Raji (cell line): ENCODE results near the gene GPC6.

Experiments
- POLR2A ChIP-seq: IDR thresholded peaks from 2 replicates; pipeline ENCODE4 v1.6.1; 2011; ENCODE audit warnings: low read depth, low read length, control low read depth; ENCODE audit not compliant: insufficient read depth

Gene GPC6

DNA sequence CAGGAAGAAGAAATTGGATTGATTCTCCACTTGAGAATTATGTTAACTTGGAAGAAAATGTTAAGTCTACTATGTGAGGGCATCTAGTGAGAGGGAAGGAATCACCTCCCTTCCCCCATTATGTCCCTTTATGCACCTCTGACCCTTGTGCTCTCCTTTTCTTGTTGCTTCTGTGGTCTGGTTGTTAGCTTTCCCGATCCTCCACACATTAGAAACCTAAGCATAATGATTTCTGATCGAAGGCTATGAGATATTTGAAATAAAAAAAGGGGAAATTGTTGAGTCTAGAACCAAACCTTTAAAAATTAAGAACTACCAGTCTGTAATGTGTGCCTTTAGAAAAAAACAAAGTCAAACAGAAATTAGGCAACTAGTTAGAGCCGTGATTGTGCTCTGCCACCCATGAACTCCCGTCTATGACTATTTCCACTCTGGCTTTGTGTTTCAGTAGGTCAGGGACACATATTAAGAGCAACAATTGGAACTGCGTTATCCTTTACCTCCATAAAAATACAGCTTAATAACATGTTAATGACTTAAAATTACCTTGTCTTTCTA is 463 bp upstream of the GPC6 start:
- TF ChIP-seq POLR2A: no peak

DNA sequence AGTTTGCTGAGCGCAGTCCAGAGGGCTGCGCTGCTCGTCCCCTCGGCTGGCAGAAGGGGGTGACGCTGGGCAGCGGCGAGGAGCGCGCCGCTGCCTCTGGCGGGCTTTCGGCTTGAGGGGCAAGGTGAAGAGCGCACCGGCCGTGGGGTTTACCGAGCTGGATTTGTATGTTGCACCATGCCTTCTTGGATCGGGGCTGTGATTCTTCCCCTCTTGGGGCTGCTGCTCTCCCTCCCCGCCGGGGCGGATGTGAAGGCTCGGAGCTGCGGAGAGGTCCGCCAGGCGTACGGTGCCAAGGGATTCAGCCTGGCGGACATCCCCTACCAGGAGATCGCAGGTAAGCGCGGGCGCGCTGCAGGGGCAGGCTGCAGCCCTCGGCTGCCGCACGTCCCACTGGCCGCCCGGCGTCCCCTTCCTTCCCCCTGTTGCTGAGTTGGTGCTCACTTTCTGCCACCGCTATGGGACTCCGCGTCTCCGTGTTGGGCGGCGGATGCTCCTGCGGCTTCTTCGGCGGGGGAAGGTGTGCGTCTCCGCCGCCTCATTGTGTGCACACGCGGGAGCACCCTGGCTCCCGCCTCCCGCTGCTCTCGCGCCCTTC is 772 bp downstream of the GPC6 start:
- TF ChIP-seq POLR2A: no peak

DNA sequence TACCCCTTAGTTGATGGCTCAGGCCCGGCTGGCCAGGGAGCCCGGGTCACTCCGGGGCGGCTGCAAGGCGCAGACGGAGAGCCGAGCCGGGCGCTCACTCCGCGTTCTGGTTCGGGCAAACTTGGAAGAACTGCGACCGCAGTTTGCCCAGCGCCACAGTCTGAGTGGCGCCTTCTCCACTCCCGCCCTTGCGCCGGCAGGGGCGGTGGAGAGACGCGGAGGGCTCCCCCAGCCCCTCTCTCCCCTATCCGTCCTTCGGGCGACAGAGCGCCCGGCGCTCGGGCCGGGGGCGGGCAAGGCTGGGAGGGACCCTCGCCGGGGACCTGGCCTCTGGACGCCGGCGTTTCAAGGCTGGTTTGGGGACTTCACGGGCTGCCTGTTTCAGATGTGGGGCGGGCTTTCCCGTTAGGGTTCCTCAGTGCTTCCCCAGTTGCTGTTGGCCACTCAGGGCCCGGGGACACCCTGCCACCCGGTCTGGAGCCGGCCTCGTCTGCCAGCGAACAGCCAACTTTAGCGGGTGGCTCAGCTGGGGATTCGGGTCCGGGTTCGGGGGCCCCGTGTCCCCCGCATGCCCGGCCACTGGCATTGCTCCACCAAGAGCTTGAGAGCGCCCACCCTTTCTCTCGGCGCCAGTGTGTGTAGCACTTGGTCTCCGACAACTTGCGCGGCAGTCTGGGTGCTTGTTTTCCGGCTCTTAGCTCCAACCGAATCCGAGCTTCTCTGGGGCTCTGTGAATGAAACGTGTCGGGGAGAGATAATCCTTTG is 1.5 kb downstream of the GPC6 start:
- no peak for TF ChIP-seq POLR2A

DNA sequence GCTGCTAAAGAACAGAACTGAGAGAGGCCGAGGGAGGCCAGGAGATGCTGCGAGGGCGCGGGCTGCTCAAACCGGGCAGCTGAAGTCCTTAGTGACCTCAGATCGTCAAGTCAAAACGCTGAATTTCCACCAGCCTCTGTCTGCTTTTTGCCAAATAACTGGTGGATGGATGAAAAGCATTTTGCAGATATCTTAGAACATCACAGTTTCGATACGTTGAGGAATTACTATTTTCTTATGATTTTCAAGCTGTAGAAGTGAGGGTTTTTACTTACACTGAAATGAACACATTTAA is 2.0 kb downstream of the GPC6 start:
- TF ChIP-seq POLR2A: no peak

DNA sequence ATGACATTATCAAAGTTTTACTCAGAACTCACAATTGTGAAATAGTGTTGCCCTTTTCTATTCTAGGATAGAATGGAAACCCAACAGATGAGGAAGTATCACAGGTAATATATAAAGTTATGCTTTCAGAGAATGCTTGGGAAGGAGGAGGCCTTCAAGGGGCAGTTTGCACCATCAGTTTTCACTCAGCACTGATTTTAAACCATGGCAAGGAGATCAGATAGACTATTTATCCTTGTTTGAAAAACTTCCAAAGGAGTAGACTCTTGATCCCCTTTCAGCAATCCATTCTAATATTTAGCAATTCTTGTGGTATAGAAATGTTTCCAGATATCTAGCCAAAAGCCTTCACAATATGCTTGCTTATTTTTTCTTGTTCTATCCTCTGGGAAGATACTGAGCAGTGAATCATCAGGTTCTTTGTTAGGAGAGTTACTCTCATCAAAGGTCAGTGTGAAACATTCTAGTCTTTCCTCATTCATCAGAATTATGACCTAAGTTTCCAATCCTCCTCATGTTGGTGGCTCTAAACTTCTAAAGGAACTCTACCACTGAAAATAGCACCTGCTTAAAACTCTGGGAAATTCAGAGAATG is 3.8 kb downstream of the GPC6 start:
- no peak for TF ChIP-seq POLR2A

DNA sequence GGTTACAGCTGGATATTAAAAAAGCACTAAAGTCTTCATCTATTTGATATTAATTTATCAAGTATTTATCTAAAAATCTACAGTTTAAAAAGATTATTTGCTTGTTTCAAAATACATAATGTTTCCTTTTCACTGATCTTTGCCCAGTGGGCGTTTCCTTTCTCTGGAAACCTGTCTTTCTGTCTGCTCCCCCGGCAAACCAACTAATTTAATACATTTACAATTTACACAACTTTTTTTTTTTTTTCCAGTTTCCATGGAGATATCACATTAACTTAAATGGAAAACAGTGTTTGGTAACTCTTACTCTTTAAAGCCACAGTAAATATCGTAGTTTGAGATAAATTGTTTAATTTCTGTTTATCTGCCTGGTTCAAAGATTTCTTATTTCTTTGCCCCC is 5.3 kb downstream of the GPC6 start:
- TF ChIP-seq POLR2A: no peak

DNA sequence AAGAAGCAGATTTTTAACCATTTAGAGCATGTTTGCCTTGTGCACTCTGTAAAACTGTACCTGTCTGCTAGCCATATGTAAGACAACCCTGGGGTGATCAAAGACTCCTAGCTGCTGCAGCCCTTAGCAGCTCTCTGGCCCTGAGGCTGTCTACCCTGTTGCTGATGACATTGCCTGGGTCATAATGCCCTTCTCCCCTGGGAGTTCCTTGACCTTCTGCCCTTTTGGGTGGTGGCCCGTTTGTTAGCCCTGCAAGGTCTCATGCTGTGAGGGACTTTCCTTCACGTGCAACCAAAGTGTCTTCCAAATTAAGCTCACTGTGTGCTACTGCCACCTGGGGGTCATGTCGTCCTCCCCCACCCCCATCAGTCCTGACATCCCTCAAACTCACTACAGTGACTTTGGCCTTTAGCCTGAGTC is 7.4 kb downstream of the GPC6 start:
- no peak for TF ChIP-seq POLR2A

DNA sequence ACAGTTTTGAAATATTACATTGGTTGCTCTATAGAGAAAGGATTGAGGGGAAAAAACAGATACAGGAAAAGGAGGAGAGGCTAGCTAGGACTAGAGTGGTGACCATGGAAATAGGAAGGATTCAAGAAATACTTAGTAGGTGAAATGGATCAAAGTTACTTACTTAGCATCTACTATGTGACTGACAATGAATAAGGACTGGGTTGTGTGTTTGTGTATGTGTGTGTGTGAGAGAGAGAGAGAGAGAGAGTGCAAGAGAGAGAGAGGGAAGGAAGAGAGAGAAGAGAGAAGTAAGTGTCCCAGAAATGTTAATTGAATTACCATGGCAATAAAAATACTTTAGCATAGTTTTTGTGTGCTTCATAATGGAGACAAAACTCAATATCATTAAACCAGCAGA is 7.9 kb downstream of the GPC6 start:
- TF ChIP-seq POLR2A: no peak

DNA sequence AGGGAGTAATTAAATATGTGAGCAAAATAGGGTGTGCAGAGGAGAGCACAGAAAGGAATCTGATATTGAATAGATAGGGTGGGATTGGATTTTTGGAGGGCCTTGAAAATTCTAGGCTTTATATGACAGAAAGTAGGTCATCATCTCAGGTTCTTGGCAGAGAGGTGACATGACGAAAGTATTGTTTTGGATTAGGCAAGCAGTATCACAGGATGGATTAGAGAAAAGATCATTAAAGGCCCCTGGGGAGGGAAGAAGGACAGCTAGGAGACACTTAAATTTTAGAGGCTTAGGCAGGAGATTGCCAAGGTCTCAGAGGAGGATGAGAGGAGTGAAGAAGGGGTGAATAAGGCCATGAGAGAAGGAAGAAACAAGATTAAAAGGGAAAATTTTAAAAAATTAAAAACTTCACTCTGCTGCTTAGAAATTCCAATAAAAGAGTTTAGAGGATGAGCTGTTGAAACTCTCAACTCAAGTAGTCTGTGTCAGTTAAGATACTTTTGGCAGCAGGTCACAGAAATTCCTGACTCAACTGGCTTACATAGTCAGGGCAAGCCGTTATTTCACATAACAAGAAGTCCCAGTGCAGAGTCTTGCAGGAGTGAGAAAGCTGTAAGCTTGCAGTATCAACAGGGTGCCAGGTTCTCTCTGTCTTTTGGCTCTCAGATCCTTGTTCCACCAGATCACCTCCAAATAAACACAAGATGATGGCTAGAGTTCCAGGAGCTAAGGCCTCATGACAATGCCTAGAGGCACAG is 8.8 kb downstream of the GPC6 start:
- TF ChIP-seq POLR2A: no peak

DNA sequence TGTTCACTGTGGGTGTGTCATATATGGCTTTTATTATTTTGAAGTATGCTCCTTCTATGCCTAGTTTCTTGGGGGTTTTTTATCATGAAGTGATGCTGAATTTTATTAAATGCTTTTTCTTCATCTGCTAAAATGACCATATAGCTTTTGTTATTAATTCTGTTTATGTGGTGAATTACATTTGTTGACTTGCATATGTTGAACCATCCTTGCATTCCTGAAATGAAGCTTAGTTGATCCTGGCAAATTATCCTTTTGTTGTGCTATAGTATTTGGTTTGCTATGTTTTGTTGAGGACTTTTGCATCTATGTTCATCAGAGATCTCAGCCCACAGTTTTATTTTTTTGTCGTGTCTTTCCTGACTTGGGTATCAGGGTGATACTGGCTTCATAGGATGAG is 12.1 kb downstream of the GPC6 start:
- no peak for TF ChIP-seq POLR2A

DNA sequence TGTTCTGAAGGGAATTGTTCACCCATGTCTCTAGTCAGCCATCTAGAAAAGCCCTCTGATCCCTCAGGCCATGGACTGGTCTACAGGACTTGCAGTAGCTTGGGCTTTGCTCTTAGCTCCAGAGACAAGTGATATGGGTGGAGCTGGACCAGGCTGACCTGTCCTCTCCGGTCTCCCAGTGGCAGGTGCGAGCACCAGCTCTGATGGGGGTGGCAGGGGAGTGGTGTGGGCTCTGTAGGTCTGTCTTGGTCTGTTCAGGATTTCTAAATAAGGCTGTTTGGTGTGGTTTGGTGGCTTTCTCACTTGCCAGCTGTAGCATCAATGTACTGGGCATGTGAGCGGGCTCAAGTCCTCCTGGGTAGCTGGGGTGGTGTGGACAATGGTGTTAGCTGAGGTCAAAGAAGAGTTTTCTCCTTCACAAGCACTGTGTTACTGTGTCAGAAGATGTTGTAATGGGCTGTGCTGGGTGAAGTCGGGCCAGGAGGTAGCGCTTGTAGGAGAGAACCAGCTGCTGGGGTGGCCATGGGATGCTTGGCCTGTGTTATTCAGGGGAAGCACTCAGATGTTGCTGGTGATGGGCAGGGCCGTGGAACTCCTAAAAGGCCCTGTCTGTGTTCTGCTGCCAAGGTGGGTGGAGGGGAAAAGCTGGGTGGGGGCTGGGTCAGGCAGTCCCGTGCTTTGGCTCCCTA is 16.9 kb downstream of the GPC6 start:
- TF ChIP-seq POLR2A: no peak

DNA sequence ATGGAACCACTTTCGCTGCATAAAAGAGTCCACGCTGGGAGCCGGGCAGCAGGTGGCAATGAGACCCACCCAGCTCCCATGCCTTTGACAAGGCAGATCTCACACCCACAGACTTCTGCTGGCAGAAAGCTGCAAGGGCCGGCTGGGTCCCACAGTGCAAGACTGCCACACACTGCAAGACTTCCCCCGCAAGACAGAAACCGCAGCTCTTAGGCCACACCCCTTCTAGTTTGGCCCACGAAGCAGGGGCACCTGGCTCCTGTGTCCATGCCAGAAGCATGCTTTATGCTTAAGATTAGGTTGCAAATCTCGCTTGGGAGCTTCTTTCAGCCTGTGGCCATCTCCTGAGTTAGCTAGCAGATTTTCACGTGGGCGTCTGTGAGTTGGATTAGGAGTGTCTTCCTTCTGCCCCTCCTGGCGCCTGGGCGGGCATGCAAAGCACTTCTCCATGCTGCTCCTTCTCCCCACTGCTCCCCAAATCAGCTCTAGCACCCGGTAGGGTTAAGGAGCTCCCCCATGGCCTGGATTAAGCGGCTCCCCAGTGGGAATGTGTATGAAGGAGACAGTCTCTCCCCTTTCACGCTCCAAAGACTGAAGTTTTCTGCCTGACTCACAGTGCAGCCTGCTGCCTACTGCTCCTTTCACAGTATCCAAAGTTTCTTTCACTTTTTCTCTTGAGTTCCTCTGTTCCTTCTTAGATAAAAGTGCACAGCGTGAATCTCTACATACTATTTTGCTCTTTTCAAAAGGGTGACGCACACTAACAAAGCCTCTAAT is 17.7 kb downstream of the GPC6 start:
- no peak for TF ChIP-seq POLR2A

DNA sequence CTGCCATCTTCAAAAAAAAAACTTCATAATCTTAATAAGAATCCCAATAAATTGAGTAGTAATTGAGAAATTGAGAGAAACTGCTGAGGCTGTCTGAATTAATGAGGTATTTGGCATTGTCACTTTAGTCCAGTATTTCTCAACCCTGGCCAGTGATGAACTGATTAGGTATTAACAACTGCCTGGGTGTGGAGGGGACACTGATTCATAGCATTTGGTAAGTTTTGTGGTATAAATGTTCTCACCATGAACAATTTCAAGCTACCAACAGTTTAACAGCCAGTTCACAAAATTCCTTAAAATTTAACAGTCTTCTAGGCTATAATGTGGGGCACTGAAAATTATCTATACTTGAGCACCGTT is 18.3 kb downstream of the GPC6 start:
- no peak for TF ChIP-seq POLR2A

DNA sequence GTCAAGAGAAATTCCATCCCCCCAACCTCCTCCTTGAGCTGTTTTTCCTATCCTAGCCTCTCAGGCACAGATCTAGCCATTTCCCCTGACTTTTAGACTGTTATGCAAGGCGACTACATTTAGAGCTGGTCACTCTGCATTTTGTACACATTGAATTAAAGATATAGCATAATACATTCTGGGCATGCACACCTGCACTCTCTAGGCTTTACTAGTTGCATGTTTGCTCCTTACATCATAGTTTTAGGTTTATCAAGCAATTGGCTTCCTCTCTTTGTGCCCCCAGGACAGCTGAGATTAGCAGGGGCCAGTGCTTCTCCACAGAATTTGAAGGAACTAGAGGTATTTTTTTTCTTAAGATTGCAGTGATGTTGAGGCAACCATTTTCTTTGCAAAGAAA is 19.5 kb downstream of the GPC6 start:
- TF ChIP-seq POLR2A: no peak
